Measurements from ENCODE around the gene RPLP2.

RPLP2 gene

DNA sequence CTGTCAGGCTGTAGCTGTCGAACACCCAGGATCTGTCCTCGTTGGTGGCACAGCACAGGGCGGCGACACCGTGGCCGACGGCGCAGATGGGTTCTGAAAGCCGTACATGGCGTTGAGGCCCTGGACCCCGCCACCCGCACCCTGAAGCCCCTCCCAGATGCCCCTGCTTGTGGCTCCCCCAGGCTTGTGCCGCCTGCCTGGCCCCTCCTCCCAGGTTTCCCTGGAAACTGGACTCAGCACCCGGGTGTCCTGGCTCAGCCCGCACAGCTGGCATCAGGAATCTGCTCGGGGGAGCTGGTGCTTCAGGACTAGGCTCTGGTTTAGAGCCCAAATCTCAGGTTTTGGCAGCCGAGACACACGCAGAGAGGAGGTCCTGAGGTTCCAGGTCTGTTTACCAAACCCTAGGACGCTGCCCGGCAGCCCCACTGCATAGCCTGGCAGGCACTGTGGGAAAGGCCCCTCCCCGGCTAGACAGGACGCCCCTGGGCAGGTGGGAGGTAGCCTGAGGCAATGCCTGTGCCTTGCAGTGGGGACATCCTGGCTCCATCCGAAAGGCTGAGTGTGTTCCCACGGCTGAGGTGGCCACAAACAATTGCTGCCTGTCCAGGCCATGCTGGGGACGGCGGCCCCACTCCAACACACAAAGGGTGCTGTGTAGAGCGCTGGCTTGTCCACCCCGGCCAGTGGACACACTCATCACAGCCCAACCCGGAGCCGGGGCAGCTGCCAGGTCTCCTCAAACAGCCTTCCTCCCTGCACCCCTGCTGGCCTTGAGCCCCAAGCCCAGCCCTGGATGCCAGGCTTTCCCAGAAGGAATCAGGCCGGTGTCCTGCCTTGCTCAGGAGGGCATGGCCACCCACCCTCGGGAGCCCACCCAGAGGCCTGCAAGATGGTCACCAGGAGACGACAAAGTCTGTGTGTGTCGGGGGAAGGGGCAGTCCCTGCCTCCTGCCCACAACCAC lies 37.1 kb upstream of the RPLP2 start:
- H3K27ac ChIP-seq = no peak overlapping the region

GRCh38 chr11:773425-773824 lies 36.3 kb upstream of the RPLP2 start:
- no peak overlapping the region for H3K27ac ChIP-seq
- no peak overlapping the region for H3K4me3 ChIP-seq

More for the DNA sequence above, 37.1 kb upstream of the RPLP2 start:
- H3K4me3 ChIP-seq = no peak overlapping the region

DNA sequence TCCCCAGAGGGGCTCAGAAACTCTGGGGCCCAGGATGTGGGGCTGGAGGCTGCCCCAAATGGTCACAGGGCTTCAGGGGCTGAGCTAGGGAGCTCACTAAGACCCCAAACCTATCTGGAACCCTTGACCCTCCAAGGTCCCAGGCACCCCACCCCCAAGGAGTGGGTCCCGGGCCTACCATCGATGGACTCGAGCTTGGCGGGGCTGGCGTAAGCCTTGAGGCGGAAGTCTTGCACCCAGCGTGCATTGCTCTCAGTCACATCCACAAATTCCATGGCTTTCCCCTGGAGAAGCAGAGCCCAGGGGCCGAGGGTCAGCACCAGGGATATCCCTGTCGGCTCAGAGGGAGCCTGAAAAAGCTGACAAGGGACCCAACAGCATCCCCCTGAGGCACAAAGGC lies 35.9 kb upstream of the RPLP2 start:
- Histone ChIP-seq H3K4me3 (no peak overlapping the region), H3K27ac (no peak overlapping the region)

- Histone ChIP-seq H3K27ac (peak overlapping the region in 2 of 21 experiments; percentile 24 to 58), H3K4me3 (no peak overlapping the region)
Measured at GRCh38 chr11:774873-775592, 34.7 kb upstream of the RPLP2 start.

- peak overlapping the region; percentile 57 to 91 (median 88) for H3K4me3 ChIP-seq
- peak overlapping the region in 18 of 21 experiments; percentile 78 to 97 (median 94) for H3K27ac ChIP-seq
Measured at GRCh38 chr11:776263-776560, 33.6 kb upstream of the RPLP2 start.

GRCh38 chr11:776561-777287 lies 33.0 kb upstream of the RPLP2 start:
- H3K4me3 ChIP-seq = peak overlapping the region; percentile 57 to 91 (median 88)
- peak overlapping the region; percentile 74 to 97 (median 93) for H3K27ac ChIP-seq

DNA sequence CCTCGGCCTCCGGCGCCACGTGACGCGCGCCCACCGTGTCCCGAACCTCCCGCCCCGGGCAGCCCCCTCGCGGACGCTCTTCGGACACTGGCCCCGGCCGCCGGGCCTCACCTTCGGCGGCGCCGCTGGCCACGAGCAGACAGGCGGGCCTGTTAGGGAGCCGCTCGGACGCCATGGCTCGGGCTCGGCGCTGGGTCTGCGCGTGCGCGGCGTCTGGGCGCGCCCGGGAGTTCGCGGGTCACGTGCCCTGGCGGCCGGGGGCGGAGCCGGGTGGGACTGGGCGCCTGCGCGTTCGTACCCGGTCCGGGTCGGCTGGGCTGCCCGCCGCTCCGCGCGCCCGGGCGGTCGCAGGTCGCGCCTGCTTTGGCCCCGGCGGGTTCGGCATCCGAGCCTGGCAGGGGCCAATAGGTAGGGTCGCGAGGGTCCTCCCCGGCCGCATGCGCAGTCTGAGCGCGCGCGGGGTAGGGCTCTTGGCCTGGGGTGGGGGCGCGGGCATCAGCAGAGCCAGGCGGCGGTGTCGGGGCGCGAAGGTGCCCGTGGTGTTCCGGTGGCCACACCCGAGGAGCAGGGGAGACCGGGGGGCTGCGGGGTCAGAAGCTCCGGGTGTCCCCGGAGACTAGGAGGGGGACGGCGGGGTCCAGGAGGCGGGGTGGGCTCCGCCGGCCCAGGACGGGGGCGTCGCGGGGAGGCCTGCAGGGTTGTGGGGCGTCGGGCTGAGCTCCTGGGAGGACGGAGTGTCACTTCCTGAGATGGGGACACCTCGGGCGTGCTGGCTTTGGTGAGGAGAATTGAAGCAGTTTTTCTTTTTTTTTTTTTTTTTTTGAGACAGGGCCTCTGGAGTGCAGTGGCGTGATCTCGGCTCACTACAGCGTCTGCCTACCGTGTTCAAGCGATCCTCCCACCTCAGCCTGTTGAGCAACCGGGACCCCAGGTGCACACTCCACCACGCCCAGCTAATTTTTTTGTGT lies 32.2 kb upstream of the RPLP2 start, which contains the start of gene GATD1:
Gene GATD1 (minus strand): TSS at position 200 of the 968 bp plus-strand sequence. CDS start 25 bp downstream, at position 175.
- H3K27ac ChIP-seq = peak within 1 kb of the TSS; percentile 74 to 97 (median 93)

DNA sequence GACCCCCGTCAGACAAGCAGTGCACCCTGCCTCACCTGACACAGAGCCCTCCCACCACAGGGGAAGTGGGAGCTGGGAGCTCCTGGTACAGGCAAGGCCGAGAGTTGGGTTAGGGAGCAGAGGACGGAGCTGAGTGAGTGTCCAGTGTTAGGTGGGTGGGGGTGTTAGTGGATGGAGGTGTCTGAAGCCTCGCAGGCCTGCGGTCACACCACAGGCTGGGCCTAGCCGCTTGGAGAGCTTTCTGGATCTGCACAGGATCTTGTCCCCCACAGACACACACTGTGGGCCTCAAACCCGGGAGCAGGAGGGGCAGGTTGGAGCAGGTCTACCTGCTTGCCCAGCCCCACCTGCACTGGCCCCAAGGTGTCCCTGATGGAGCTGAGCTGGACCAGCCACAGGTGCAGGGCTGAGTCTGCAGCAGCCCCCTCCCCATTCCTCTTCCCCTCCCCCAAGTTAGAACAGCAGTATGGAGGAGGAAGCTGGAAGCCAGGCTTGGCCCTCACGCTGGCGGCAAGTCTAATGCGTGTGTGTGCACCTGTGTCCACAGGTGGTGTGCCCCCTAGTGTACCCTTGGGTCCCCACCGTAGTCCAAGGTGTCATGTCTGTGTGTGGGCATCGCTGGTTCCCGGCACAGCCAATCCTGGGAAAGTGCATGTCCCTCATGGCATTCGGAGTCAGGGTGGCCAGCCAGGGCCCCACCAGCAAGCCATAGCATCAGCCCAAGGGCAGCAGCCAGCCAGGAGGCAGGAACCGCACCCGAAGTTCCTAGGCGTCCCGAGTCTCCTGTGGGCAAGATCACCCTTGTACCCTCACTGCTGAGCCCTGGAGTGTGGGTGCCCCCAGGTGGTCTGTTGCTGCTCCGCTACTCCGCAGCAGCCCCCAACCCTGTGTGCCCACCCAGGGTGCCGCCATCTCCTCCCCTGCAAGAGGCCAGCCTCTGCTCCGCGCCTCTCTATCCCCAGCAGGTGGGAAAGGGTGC lies 30.5 kb upstream of the RPLP2 start:
- peak overlapping the region in 1 of 21 experiments; percentile 6 for H3K27ac ChIP-seq
- no peak overlapping the region for H3K4me3 ChIP-seq

More for the DNA sequence above, 32.2 kb upstream of the RPLP2 start, which contains the start of gene GATD1:
- H3K4me3 ChIP-seq = peak within 1 kb of the TSS; percentile 57 to 91 (median 88)

- Histone ChIP-seq H3K27ac (no peak overlapping the region), H3K4me3 (no peak overlapping the region)
Measured at GRCh38 chr11:779955-780532, 29.7 kb upstream of the RPLP2 start.

DNA sequence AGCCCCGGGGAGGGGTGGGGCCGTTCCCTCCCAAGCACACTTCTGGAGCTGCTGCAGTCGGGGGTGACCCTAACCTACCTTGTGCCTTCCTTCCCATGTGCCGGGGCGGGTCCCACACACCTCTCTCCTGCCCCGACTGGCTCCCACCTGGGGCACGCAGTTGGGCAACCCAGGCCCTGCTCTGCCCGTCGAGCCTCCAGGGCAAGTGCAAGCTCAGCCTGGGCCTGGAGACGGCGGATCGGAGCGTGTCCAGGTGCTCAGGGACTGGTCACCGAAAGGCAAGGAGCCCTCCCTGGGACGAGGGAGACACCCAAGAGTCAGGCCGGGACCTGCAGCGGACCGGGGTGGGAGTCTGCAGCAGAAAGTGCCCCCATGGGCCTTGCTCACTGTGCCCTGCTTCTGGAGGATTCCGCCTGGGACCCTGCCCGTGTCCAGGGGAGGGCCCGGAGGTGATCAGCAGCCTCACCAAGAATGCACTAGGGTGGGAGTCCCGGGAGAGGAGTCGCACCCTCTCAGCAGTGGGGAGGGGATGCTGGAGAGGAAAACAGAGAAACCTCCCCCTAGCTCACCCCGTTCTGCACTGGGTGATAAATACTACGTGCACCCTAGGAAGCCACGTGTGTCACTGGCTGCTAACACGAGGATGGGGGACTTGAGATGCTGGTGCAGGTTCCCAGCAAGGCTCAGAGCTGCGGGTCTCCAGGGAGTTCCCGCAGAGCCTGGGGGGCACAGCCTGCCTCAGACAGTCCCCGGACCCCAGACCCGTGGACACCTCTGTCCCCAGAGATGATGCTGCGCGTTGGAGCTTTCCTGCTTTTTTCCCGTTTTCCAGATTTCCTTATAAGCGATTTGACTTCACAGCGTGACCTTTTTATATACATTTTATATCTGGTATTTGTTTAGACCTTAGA lies 27.2 kb upstream of the RPLP2 start:
- no peak overlapping the region for H3K4me3 ChIP-seq

DNA sequence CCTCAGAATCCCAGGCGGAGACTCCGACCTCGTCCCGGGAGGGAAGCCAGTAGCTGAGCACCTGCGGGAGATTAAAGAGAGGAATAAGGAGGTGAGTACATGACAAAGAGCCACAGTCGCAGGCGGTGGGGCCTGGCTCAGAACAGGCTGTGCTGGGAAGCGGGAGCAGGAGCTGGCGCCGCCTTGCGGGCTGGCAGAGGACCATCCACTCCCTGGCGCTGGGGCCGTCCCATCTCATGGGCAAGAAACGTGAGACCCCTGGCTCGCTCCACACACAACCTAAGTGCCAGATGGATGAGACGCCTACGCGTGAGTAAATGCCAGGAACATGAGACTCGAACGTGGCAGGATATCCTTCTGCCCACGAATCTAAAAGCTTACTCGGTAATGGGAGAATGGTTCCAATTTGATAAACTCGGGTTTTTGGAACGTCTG lies 26.2 kb upstream of the RPLP2 start:
- no peak overlapping the region for H3K4me3 ChIP-seq
- H3K27ac ChIP-seq = peak overlapping the region in 6 of 21 experiments; percentile 5 to 60 (median 30)

More for the DNA sequence above, 27.2 kb upstream of the RPLP2 start:
- peak overlapping the region in 2 of 21 experiments; percentile 54 to 60 for H3K27ac ChIP-seq

DNA sequence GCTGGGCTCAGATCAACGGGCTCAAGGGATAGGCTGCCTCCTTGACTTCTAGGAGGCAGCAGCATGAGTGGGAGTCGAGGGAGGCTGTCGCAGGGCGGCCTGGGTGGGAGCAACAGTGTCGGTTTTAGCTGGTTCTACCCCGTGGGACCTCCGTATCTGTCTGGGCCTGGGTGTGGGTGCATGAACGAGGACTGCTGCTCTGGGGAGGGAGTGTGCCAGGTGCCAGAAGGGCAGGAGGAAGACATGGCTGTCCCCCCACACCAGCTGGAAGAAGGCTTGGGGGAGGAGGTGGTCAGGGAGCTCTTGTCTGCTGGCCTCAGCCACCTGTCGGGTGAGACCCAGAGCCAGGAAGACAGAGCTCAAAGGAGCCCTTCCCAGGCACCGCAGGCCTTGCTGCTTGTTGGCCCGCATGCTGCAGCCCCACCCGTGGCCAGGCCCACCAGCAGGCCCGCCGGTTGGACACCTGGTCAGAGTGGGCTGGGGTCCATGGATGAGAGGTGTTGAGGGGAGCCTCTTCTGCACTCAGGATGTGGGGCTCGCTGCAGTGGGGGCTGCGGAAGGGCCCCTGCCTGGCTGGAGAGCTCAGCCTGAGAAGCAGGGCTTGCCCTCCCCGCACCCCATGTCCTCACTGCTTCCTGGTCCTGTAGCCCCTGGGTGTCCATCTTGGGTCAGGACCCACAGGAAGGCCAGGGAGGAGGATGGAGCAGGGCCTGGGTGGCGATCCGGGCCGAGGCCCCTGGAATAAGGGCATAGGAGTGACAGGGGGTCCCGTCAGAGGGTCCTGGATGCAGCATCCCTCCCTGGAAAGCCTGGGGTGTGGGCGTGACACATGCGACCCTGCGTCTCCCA lies 23.3 kb upstream of the RPLP2 start:
- Histone ChIP-seq H3K4me3 (no peak overlapping the region), H3K27ac (no peak overlapping the region)

DNA sequence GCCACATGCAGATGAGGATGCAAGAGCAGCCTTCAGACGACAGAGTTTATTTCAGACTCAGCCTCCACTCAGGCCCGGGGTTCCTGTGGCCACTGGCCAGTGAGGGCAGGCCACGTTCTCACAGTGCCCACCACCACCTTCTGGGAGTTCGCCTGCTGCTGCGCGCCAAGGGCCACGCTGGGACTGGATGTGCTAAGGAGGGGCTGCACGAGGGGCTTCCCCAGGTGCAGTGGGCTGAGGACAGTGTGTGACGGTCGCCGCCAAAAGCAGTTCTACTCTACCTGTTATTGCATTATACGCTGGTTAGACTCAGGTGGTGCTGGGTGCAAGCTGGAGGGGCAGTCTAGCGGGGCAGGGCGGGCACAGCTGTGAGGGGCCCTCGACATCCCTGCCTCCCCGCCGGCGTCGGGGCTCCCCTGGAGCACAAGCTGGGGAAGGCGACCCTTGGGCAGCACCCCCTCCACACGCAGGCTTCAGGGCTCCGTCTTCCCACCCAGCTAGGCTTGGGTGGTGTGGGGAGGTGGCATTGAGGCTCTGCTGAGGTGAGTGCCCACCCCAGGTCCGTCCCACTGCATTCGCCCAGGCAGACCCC lies 22.6 kb upstream of the RPLP2 start:
- Histone ChIP-seq H3K27ac (no peak overlapping the region), H3K4me3 (no peak overlapping the region)

GRCh38 chr11:788009-788640 lies 21.6 kb upstream of the RPLP2 start:
- no peak overlapping the region for H3K4me3 ChIP-seq
- H3K27ac ChIP-seq = no peak overlapping the region
